ENCODE measurements around the gene WNT10A.
A peak's percentile ranks its signal among the peaks of the same experiment; 100 is the strongest.

WNT10A gene

GRCh38 chr2:218877331-218877730 lies 3.3 kb upstream of the WNT10A start:
- DNase-seq (ENCODE audit: low read depth in 2 of 2), result no peak

DNA sequence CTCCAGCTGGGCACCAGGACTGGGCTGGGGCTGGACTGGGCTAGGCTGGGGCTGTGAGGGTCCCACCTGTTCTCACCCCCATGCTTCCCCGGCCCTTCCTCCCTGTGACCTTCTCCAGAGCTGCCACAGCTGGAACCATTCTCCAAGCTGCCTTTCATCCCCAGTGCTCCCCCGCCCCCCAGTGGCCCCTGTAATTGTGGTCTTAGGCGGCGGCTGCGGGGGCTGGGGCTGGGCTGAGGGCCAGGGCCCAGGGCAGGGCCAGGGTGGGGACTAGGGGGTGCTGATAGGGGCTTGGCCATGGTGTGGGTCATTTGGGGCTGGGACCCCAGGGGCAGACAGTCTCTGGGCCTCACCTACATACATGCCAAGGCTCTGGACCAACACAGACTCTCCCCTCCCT lies 2.8 kb upstream of the WNT10A start:
- DNase-seq (ENCODE audit: low read depth in 2 of 2), result no peak

GRCh38 chr2:218878486-218878885 lies 2.2 kb upstream of the WNT10A start:
- no peak for DNase-seq (ENCODE audit: low read depth in 2 of 2)

DNA sequence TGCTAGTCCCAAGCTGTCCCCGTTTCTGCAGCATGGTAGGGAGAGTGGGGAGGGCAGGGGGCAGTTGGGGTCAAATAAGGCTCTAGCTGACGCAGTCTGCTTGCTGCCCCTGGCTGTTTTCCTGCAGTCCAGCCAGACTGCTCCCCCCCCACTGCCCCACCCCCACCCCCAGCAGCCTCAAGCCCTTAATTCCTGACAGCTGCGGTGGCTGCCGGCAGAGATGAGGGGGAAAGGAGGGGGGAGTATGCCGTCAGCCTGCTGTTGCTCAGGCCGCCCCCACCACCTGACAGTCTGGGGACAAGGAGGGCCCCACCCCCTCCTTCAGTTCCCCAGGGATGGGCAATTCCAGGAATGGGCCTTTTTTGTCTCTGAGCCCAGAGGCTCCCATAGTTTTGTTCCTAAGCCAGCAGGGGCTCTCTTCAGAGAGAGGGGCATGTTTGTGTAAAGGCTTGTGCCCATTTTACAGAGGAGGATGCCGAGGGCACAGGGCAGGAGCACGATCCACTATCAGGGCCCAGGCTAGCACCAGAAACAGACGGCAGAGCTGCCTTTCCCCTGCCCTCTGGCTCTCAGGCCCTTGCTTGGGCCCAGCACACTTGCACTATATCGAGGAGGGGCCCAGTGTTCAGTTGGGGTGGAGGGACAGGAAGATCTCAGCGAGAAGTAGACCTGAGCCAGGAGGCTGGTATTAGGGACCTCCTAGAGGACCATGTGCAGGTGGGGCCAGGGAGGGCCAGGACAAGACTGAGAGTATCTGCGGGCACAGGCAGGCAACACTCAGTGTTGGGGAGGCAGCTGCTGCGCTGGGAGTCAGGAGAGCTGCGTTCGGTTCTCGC lies 1.5 kb upstream of the WNT10A start:
- DNase-seq (ENCODE audit: low read depth in 2 of 2), result no peak

DNA sequence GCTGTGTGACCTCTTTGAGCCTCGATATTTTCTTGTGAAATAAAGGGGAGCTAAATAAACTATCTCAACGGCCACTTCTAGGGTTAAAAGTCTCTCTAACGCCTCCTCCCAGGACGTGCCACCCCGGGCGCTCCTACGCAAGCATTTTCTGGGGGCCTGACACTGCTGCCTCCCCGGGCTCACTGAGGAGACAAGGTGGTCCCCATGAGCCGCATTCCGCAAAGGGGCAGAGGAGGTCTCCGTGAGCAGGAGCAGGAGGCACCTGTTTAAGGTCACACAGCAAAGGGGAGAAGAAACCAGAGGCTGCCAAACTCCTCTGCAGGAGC lies 913 bp upstream of the WNT10A start:
- DNase-seq (ENCODE audit: low read depth in 2 of 2), result no peak

DNA sequence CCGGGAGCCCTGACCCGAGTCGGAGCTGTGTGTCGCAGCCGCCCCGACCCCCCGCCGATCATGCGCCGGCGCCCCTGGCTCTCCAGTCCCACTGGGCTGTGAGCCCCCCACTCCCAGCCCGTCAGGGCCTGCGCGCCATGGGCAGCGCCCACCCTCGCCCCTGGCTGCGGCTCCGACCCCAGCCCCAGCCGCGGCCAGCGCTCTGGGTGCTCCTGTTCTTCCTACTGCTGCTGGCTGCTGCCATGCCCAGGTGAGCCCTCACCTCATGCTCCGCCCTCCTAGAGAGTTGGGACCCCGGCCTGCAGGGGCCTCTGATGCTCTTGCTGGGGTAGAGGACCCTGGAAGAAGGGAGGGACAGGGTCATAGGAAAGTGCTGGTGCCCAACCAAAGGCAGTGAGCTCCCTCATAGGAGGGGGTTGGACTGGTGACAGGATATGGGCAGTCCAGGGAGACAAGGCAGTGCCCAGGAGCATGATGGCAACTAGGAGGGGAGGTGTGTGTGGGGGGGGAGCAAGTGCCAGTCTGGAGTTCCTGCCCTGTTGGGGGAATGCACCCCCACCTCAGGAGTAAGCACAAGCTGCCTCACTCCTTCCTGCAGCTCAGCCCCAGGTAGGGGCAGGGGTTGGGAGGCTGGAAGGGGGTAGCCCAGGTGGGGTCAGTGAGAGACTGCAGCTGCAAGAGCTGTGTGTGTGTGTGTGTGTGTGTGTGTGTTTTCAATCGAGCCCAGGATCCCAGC lies 375 bp downstream of the WNT10A start:
- DNase-seq (ENCODE audit: low read depth in 2 of 2), result no peak

- DNase-seq (ENCODE audit: low read depth in 2 of 2), result no peak
Observed at GRCh38 chr2:218881744-218882460, 1.2 kb downstream of the WNT10A start.

- no peak for DNase-seq (ENCODE audit: low read depth in 2 of 2)
Observed at GRCh38 chr2:218882461-218882816, 1.8 kb downstream of the WNT10A start.

DNA sequence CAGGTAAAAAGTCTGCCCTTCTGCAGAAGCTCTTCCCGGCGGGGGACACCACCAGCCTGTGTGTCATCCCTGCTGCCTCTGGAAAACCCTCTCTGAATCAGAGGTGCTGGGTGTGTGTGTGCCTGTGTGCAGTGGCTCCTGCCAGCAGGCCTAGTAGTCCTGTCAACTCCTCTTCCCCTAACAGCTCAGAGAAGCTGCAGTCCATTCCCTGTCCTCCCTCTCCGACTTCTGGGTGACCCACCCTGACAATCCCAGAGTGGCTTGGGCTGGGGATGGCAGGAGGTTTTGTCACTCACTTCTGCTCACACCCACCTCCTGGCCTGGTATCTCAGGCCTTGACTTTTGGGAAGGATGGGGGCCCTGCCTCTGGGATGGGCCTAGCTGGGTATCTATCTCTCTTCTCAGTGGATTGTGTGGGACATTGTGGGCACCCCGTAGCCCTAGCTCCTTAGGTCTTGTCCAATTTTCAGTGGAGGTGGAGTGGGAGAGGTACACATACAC lies 2.3 kb downstream of the WNT10A start:
- DNase-seq (ENCODE audit: low read depth in 2 of 2), result no peak

DNA sequence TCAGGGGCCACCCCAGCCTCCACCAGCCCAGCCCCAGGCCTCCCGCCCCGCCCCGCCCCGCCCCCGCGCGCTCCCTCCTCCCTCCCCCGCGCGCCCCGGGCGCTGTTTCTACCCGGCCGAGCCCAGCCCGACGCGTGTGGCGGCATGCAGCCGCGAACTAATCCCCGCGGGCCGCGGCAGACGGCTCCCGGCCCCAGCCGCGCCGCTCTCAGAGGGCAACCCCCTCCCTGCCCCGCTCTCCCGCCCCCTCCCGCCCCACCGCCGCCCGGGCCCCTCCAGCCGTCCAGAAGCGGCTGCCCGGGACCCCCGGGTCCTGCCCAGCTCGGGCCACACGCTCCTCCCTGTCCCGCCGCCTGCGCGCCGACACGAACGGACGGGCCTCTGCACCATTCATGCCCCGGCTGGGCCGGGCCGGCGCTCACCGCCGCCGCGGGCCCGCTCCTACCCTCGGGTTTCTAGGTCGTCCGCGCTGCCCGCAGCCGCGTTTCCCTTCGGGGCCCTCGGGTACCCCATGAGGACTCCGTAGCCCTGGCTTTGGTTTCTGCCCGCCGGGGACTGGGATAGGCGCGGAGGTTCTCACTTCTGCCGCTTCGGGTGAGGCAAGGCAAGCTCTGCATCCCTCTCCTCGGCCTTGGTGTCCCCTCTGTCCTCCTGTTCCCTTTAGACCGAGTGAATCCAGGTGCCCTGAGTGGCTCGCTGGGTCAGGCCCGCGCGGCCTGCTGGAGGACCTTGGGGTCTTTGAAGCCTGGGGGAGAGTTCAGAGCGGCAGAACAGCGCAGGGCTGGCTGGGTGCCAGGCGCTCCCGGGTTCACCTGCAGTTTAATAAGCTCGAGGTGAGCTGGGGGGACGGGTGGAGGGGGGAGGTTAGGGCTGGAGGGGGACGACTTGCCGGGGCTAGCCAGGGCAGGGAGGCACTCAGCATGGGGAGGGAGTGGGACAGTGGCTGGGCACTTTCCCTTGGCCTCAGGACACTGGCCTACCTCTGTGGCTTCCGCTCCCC lies 3.1 kb downstream of the WNT10A start:
- DNase-seq (ENCODE audit: low read depth in 2 of 2), result no peak

DNA sequence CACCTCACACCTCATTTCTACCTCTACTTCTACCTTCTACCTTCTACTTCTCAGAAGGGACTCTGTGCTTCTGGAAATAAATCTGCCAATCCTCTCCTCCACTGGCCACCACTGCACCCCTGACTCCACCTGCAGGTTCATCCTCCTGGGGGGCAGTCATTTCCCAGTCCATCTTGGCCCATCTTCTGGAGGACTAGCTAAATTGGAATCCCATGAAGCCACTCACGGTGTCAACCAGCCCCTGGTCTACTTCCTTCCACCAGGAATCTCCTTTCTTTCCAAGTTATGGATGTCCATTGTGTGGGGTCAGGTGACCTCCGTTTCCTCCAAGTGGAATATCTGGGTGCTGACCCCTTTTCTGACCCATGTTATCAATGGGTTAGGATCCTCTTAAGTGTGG lies 3.9 kb downstream of the WNT10A start:
- DNase-seq (ENCODE audit: low read depth in 2 of 2), result no peak

GRCh38 chr2:218885981-218886947 lies 5.6 kb downstream of the WNT10A start:
- no peak for DNase-seq (ENCODE audit: low read depth in 2 of 2)

DNA sequence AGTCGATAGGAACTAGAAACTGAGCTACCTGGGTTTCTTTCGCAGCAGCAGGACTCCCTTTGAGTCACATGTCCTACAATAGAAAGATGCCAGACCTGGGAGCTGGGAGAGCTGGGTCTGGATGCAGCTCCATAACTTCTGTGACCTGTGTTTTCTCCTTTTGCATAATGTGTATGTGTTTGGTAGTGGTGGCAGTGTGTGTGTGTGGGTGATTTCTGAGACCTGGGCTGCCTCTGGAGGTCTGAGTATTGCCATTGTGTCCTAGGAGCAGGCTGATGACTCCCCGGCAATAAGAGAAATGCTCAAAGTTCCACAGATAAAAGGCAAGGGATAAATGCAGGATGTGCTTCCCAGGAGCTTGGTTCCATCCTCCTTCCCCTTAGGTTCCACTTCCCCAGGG lies 6.4 kb downstream of the WNT10A start:
- no peak for DNase-seq (ENCODE audit: low read depth in 2 of 2)

DNA sequence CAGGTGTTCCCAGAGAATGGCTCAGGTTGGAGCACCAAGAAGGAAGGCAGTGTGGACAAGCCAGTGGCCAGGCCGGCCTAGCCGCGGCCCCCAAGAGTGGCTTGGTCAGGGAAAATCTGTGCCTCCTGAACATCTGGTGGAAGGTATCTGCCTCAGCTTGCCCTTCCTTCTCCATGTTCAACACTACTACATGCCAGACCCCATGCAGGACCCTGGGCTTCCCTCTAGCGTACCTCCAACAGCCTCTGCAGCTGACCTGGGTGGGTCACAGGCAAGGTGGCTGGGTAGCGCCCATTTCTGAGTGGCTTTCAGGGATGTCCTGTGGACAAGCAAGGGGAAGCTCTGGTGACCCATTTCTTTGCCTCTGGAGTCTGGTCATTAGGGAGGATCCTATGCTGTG lies 7.7 kb downstream of the WNT10A start:
- DNase-seq (ENCODE audit: low read depth in 2 of 2), result no peak

GRCh38 chr2:218889937-218890336 lies 9.3 kb downstream of the WNT10A start:
- no peak for DNase-seq (ENCODE audit: low read depth in 2 of 2)

DNA sequence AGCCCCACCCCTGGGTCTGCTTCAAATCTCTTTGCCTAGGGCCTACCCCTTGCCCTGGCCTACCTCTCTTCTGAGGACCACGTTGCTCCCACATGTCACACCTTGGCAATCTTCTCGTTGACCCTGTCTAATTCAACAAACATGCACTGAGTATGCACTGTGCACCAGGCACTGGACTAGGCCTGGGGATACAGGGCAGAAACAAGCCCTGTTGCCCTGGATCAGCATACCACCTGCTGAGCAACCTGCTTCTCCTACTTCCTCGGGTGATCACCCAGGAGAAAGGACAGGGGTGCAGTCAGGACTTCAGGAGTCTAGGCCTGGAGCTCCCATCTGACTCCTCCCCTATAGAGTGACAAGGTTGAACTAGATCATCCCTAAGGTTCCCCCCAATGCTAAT lies 9.7 kb downstream of the WNT10A start:
- DNase-seq (ENCODE audit: low read depth in 2 of 2), result no peak

DNA sequence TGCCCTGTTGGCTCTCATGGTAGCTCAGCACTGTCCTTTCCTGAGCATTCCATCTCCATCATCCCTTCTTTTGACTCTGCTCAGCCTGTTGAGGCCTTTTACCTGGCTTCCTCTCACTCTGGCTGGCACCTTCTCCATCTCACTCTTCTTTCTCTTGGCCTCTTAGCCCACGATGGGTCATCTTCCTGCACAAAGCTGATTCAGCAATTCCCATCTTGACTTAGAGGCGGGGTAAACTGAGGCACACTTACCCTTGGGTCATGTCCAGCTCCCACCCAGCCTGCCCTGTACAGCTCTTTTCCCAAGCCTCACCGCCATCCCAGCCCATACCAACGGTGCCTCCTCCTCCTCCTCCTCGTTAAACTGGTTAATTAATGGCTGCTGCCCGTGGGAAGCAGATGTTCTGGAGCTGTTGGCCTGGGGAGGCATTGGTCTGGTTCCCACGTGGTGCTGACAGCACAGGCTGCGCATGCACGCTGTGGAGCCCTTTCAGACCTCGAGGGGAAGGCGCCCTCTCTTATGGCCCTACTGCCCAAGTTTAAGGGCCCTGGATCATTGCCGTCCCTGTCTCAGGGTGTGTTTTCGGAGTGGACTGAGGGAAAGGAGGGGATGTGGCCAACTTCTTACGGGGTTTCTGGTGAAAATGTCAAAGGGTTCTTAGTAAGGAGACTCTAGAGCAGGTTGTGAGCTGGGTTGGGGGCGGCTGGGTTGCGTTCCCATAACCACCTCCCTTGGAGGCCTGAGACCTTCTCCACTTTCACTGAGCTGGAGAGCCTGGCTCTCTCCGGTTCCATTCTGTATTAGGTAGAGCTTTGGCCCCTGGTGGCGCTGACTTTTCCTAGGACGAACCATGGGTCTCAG lies 10.9 kb downstream of the WNT10A start:
- no peak for DNase-seq (ENCODE audit: low read depth in 2 of 2)

DNA sequence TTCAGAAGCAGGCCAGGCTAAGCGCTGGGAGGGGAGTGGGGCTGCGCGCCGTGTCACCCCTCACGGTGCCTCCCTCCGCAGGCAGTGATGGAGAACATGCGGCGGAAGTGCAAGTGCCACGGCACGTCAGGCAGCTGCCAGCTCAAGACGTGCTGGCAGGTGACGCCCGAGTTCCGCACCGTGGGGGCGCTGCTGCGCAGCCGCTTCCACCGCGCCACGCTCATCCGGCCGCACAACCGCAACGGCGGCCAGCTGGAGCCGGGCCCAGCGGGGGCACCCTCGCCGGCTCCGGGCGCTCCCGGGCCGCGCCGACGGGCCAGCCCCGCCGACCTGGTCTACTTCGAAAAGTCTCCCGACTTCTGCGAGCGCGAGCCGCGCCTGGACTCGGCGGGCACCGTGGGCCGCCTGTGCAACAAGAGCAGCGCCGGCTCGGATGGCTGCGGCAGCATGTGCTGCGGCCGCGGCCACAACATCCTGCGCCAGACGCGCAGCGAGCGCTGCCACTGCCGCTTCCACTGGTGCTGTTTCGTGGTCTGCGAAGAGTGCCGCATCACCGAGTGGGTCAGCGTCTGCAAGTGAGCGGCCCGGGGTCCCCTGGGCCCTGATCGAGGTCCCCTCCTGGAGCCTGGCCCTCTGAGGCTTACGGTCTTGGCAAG lies 12.2 kb downstream of the WNT10A start:
- peak; percentile 68 to 74 for DNase-seq (ENCODE audit: low read depth in 2 of 2)
